Breast epithelium (tissue), 4 donors: ENCODE results near the gene ZNF92. TPM values are rescaled to one million over a fixed set of nuclear protein-coding genes. Genes with fewer than 3 reads are reported as not detected.
"Not testable (repeated sequence)": the region's sequence is repeated elsewhere in the genome, so short reads cannot be mapped to it uniquely, and the experiment has no call there.

ENCODE experiments used
- DNase-seq, 2 donors: peaks; one replicate each; pipeline ENCODE4 v3.0.0-alpha.2; 2019; ENCODE audit warnings: low spot score in 2 of 2
- H3K27ac ChIP-seq, 2 donors: fragments of 200-600 bp; sonication (generic) in 1 of 2; one replicate each; pipeline ENCODE4 v1.5.1; 2016 to 2019; ENCODE audit warnings: mild to moderate bottlenecking in 1 of 2
- H3K27me3 ChIP-seq, 2 donors: fragments of 200-600 bp; sonication (generic) in 1 of 2; one replicate each; pipeline versions ENCODE4 v1.5.1 to v1.6.0; 2017 to 2019; ENCODE audit warnings: control low read depth in 1 of 2, mild to moderate bottlenecking in 1 of 2
- H3K36me3 ChIP-seq: fragments of 200-600 bp; one replicate; pipeline ENCODE4 v1.5.1; 2019
- H3K4me1 ChIP-seq, 2 donors: fragments of 200-600 bp; sonication (generic); one replicate each; pipeline ENCODE4 v1.5.1; 2016 to 2019; ENCODE audit warnings: control low read depth in 1 of 2
- H3K4me3 ChIP-seq, 3 donors: fragments of 200-600 bp; sonication (generic); 1 replicate in 2 of 3; 2 replicates in 1 of 3; pipeline ENCODE4 v1.5.1; 2016 to 2019; ENCODE audit warnings: mild to moderate bottlenecking in 3 of 3, moderate library complexity in 2 of 3
- H3K9me3 ChIP-seq, 2 donors: fragments of 200-600 bp; sonication (generic) in 1 of 2; one replicate each; pipeline ENCODE4 v1.5.1; 2016 to 2019; ENCODE audit warnings: control low read depth in 1 of 2
- POLR2A ChIP-seq: fragments of 450-650 bp; IDR thresholded peaks from one replicate; pipeline ENCODE4 v1.6.1; 2016; ENCODE audit warnings: antibody characterized with exemption, mild to moderate bottlenecking, moderate library complexity
- POLR2AphosphoS5 ChIP-seq, 3 donors: sonication (generic); formaldehyde crosslinking; IDR thresholded peaks; one replicate each; pipeline ENCODE4 v1.6.1; 2017; ENCODE audit warnings: antibody characterized with exemption in 3 of 3
- intact Hi-C: fragments of 100-400 bp; cut with DNase I; formaldehyde crosslinking; loops from one replicate; pipeline ENCODE4 v1.15.1; 2023; ENCODE audit warnings: low total_unique reads
- total RNA-seq, 3 donors: library from RNA; depleted of rRNA; stranded (reverse); fragments of >200 nt; gene quantifications; one replicate each; pipeline ENCODE4 v1.1.0, GENCODE V29; 2016
- TF ChIP-seq, protein P1 (sequence below), 3 donors: fragments of 450-650 bp; IDR thresholded peaks; one replicate each; pipeline ENCODE4 v1.5.1; 2016 to 2017; ENCODE audit warnings: antibody characterized with exemption in 3 of 3, mild to moderate bottlenecking in 3 of 3, moderate library complexity in 3 of 3

ZNF92 gene
- total RNA-seq, 3 donors from 2014 or later: 7.7 to 38.8 (median 28.5) TPM

DNA sequence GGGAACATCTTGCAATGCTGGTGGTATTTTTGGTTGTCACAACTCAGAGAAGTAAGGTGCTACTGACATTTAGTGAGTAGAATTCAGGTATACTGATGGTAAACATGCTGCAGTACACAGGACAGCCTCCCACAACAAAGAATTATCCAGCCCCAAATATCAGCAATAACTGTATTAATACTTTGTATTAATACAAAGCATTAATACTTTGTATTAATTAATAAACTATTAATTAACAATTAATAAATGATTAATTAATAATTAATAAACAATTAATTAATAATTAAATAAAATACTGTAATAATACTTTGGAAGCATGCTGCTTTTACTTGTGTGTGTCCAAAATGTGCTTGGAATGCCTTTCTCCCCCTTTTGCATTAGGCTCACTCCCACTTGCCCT is 62.5 kb downstream of the ZNF92 start:
- H3K36me3 ChIP-seq: no peaks in the 10 kb centered on the region
- no peaks in the 10 kb centered on the region for H3K27me3 ChIP-seq
- DNase-seq: no peak
- intact Hi-C loops: loop anchor here (10.0 kb wide), 1 partner anchor 409 kb away; no protein-coding TSS in a partner anchor
- no peaks in the 10 kb centered on the region for H3K4me1 ChIP-seq
- no peak overlapping the region for H3K27ac ChIP-seq
- no peaks in the 10 kb centered on the region for H3K9me3 ChIP-seq
- H3K4me3 ChIP-seq: no peak overlapping the region
- TF ChIP-seq, protein P1, sequence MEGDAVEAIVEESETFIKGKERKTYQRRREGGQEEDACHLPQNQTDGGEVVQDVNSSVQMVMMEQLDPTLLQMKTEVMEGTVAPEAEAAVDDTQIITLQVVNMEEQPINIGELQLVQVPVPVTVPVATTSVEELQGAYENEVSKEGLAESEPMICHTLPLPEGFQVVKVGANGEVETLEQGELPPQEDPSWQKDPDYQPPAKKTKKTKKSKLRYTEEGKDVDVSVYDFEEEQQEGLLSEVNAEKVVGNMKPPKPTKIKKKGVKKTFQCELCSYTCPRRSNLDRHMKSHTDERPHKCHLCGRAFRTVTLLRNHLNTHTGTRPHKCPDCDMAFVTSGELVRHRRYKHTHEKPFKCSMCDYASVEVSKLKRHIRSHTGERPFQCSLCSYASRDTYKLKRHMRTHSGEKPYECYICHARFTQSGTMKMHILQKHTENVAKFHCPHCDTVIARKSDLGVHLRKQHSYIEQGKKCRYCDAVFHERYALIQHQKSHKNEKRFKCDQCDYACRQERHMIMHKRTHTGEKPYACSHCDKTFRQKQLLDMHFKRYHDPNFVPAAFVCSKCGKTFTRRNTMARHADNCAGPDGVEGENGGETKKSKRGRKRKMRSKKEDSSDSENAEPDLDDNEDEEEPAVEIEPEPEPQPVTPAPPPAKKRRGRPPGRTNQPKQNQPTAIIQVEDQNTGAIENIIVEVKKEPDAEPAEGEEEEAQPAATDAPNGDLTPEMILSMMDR (IDR thresholded peaks at IDR 0.05): no peak
- no peak for TF ChIP-seq POLR2AphosphoS5 (IDR thresholded peaks at IDR 0.05)
- no peak for TF ChIP-seq POLR2A

- TF ChIP-seq POLR2AphosphoS5 (IDR thresholded peaks at IDR 0.05): no peak
- TF ChIP-seq, protein P1 (IDR thresholded peaks at IDR 0.05): no peak
- no peak for TF ChIP-seq POLR2A
- H3K36me3 ChIP-seq: no peaks in the 10 kb centered on the region
- DNase-seq: no peak
- no peak overlapping the region for H3K4me3 ChIP-seq
- H3K9me3 ChIP-seq: no peaks in the 10 kb centered on the region
- intact Hi-C loops: loop anchor here (10.0 kb wide), 1 partner anchor 406 kb away; no protein-coding TSS in a partner anchor
- no peaks in the 10 kb centered on the region for H3K4me1 ChIP-seq
- H3K27ac ChIP-seq: no peak overlapping the region
- H3K27me3 ChIP-seq: no peaks in the 10 kb centered on the region
Observed at GRCh38 chr7:65438598-65438997, 64.9 kb downstream of the ZNF92 start.

DNA sequence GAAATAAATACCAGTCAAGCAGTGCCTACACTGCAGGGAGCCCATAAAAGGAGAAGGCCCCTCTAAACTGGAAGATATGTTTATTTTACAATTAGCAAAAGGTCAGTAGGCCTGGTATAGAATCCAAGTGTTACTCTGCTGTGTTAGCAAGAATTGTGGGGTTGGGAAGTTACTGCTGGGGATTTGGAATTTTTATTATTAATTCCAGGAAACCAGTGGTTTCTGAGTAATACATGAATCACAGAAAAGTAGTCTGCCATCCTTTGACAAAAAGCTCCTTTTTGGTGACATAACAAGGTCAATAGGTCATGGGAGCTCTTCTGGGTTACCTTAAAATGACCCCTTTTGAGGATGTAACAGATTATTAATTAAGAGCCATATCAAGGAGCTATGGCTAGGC is 67.4 kb downstream of the ZNF92 start:
- H3K27ac ChIP-seq: no peak overlapping the region
- H3K36me3 ChIP-seq: no peaks in the 10 kb centered on the region
- no peaks in the 10 kb centered on the region for H3K9me3 ChIP-seq
- H3K27me3 ChIP-seq: no peaks in the 10 kb centered on the region
- TF ChIP-seq, protein P1 (IDR thresholded peaks at IDR 0.05): no peak
- TF ChIP-seq POLR2AphosphoS5 (IDR thresholded peaks at IDR 0.05): no peak
- no peak for TF ChIP-seq POLR2A
- no peak overlapping the region for H3K4me3 ChIP-seq
- intact Hi-C loops: no loop called here
- no peaks in the 10 kb centered on the region for H3K4me1 ChIP-seq
- no peak for DNase-seq

- Histone ChIP-seq H3K36me3 (no peaks in the 10 kb centered on the region), H3K27ac (no peak overlapping the region), H3K9me3 (peaks cover 0 to 10% of the 10 kb centered on the region in 2 donors), H3K27me3 (no peaks in the 10 kb centered on the region), H3K4me1 (no peaks in the 10 kb centered on the region), H3K4me3 (no peak overlapping the region)
- intact Hi-C loops: no loop called here
- TF ChIP-seq POLR2A (no peak), POLR2AphosphoS5 (IDR thresholded peaks at IDR 0.05) (no peak)
- TF ChIP-seq, protein P1 (IDR thresholded peaks at IDR 0.05): no peak
- DNase-seq: no peak
Observed at GRCh38 chr7:65444205-65444842, 70.7 kb downstream of the ZNF92 start.

DNA sequence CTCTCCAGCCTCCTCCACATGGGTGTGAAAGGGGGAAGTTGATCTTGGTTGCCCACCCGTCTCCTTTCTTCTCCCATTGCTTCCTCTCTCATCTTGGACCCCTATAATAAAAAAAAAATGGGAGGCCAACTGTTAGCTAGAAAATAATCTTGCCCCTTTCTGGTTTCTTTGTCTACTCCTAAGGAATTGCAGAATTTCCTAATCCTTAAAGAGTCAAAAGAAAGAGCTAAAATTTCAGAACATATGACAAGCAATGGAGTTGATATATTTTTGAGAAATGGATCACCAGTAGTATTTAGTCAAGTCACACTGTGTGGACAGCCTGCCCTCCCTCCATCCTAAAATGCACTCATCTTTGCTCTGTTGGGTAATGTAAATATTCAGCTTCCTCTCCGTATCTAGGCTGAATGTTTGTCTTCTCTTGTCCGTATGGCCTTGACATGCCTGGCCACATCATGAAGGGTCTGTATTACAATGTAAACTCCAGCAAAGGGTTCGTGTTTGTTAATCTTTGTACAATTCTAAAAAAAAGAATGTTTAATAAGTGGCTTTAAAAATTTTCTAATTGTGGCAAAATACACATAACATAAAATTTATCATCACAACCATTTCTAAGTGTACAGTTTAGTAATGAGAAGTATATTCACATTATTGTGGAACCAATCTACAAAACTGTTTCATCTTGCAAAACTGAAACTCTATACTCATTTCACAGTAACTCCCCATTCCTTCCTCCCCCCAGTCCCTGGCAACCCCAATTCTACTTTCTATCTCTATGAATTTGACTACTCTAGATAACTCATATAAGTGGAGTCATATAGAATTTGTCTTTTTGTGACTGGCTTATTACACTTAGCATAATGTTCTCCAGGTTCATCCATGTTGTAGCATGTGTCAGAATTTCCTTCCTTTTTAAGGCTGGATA is 71.5 kb downstream of the ZNF92 start:
- Histone ChIP-seq H3K36me3 (no peaks in the 10 kb centered on the region), H3K27ac (no peak overlapping the region), H3K9me3 (peaks cover 0 to 10% of the 10 kb centered on the region in 2 donors), H3K4me3 (no peak overlapping the region), H3K27me3 (no peaks in the 10 kb centered on the region), H3K4me1 (no peaks in the 10 kb centered on the region)
- TF ChIP-seq POLR2A: no peak
- no peak for TF ChIP-seq POLR2AphosphoS5 (IDR thresholded peaks at IDR 0.05)
- TF ChIP-seq, protein P1 (IDR thresholded peaks at IDR 0.05): no peak
- intact Hi-C loops: no loop called here
- no peak for DNase-seq

- H3K36me3 ChIP-seq, H3K27ac ChIP-seq, H3K4me1 ChIP-seq, H3K4me3 ChIP-seq, H3K9me3 ChIP-seq, H3K27me3 ChIP-seq, intact Hi-C loops, DNase-seq: not testable (repeated sequence)
Observed at GRCh38 chr7:65447041-65447440, 73.4 kb downstream of the ZNF92 start.
